Fibroblast of skin of back (primary cell): ENCODE measurements around the gene GP2.
"Not testable (repeated sequence)": the region's sequence is repeated elsewhere in the genome, so short reads cannot be mapped to it uniquely, and the experiment has no call there.

Source experiments
- DNase-seq: peaks from one replicate; pipeline ENCODE4 v3.0.0-alpha.2; 2013

Gene GP2

DNA sequence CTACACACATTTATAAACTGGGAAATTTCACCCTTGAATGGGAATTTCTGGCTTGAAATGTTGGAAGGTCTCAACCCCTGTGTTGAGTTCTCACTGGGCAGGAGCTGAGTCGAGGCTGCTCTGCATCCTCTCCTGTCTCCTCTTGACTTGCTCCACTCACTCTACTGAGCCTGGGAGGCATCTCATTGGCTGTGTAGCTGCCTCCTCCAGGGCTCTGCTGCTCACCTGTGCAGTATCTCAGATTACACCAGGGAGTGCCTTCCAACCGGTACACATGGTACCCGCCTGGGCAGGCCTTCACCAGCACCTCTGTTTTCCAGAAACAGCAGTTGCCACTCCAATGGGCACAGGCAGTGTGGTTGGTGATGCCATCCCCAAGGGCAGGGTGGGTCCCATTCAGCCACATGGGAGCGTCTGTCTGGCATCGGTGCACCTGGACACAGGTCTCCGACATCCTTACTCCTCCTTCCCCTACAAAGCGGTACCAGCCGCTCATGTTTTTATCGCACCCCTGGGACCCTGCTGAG lies 3.7 kb downstream of the GP2 start:
- no peak for DNase-seq

DNA sequence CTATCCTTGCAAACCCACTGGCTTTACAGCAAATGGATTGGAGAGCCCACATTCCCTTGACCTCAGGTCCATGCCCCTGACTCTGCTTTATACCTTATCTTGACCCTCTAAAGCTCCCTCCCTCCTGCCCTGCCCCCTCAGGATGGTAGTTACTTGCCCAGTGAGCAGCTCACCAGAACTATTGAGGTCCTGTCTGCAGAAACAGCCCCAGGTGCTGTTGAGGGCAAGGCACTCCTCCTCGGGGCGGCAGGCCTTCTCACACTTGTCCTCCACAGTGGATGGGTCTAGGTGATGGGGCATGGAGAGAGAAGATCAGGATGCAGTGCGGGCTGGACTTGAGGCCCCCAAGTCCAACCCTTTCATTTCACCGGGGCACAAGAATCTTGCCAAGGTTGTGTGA lies 4.6 kb downstream of the GP2 start:
- DNase-seq = no peak

DNA sequence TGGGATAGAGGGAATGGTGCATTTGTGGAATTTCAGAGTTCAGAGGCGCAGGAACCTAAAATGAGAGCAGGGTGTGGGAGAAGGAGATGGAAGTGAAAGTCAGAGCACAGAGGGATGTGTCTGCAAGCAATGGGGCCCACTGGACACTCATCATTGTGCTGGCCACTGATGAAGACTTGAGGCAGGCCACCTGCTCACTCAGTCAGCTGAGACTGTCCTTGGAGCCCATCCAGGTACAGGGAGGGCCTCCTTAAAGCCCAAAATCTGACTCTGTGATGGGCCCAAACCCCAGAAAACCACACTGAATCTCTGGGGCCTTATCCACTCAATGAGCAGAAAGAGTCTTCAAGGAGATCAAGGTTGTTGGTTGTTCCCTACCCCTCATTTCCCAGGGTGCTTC lies 5.6 kb downstream of the GP2 start:
- DNase-seq = no peak

DNA sequence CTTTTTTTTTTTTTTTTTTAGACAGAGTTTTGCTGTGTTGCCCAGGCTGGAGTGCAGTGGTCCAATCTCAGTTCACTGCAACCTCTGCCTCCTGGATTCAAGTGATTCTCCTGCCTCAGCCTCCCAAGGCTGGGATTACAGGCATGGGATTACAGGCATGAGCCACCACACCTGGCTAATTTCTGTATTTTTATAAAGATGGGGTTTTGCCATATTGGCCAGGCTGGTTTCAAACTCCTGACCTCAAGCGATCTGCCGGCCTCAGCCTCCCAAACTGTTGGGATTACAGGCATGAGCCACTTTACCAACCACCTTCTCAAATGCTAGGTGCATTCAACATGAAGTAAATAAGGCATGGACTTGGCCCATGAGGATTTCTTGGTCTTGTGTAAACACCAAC lies 6.3 kb downstream of the GP2 start:
- not testable (repeated sequence) for DNase-seq

DNA sequence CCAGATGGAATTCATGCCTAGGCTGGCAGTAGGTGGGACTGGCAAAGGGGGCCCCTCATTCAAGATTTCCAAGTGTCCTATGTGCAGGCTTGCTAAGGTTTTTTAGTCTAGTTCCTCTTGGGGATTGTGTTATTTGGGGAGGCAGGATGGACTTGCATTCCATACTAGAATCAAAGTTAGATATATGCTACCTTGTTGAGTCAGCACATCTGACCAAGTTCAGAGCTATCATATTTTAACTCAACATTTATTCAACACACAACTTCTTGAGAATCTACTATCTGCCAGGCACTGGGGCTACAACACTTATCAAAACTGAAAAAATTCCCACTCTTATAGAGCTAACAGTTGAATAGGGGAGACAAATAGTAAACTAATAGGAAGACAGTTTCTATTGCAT lies 6.7 kb downstream of the GP2 start:
- DNase-seq = no peak

DNA sequence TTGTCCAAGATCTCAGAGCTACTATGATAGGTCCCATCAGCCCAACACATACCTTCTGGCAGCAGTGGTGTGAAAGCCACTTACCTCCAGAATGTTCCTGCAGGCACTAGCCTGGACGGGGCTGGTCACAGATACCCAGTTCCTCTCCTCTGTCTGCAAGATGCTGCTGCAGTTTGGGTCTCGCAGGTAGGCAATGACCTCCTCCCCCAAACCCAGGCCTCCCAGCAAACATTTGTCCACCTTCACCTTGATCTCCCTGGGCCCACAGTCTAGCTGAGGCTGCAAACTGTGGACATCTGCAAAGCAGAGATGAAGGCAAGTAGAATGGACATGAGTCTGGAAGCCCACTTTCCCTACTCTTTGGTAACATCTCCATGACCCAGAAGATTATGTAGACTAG lies 7.1 kb downstream of the GP2 start:
- no peak for DNase-seq

DNA sequence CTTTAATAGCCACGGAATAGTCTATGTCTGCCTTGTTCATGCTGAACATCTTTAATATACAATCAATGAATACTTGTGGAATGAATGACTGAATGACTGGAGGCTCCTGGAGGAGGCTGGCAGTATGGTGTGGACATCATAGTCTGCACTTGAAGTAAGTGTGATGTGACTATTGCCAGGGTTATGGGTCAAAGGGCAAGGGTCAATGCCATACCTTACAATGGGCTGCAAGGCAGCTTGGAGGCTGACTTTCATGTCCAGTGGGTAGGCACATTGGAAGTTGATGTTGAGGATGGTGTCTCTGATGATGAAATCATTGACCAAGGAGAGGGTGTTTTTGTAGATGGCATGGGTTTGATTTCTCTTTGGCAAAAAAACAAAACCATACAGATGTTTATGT lies 7.9 kb downstream of the GP2 start:
- no peak for DNase-seq

DNA sequence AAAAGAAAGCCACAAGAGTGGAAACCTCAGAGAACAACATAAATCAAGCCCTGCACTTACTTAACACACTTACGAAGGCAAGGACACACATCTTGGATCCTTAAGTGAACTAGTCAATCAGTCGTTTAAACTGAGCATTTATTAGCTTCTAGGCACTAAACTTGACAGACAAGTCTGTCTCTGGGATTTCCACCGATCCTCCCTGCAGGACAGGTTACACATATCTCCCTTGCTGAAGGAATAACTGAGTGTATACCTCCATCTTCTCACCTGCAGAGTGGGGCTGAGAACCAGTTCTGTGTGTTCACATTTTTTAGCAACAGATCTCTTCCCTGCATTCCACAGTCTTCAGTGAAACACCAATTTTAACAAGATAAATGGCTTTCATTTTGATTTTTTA lies 8.9 kb downstream of the GP2 start:
- no peak for DNase-seq

DNA sequence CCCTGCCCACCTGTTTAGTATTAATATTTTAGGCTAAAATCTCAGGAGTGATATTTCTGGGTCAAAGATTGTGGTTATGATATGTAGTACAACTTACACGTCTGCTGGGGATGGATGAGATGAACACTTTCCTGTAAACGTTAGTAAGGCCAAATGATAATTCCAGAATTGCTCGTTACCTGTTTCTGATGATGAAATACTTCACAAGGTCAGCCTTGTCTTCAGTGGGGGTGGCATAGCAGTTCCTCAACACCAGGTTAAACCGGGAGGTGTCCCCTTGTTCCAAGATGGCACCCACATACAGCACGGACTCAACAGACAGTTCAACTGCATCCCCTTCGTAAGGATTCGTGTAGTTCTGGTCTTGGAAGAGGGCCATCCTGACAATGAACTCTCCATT lies 9.3 kb downstream of the GP2 start:
- no peak for DNase-seq

DNA sequence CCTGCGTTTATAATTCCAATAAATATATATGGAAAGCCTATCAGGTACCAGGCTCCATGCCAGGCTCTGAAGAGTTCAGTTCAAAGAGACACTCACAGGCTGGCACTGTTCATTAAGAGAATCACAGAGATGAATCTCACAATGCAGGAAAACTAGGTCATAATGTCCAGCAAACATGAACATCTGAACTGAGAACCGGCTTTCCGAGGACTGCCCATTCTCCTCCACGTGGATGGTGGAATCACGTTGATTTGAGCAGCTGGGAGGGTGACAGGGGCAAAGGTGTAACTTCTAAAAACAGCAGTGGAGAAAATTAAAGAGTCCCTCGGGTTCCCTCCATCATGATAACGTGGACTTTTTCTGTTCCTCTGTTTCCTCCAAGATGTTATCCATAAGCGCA lies 10.2 kb downstream of the GP2 start:
- DNase-seq = no peak

DNA sequence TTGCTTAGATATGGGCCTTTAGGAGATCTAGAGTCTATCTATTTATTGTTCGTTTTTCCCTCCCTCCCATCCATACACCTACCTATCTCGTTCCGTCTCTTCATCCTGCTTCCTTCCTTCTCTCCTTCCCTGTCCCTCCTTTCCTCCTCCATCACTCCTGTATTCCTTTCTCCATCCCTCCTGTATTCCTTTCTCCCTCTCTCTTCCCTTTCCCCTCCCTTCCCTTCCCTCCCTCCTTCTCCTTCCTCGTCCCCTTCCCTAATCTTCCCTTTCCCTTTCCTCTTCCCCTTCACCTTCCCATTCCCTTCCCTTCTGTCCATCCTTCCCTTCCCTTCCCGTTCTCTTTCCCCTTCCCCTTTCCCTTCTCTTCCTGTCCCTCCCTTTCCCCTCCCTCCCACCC lies 10.6 kb downstream of the GP2 start:
- DNase-seq = no peak

DNA sequence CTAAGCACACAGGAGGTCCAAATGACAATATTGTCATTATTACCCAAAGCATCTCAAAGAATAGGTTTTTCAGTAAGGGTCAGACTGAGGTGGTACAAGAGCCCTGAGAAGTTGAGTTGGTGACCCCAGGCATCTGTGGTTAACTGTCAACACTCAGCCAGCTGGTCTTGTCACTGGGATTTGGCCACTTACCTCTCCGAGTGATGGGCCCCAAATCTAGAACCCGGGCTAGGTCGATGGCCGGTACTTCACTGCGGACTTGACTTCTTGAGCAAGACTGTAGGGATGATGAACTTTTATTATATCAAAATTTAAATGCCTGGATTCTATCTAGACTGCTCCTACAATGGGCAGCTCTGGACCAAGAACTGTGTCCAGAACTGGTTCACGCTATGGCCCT lies 11.5 kb downstream of the GP2 start:
- no peak for DNase-seq

DNA sequence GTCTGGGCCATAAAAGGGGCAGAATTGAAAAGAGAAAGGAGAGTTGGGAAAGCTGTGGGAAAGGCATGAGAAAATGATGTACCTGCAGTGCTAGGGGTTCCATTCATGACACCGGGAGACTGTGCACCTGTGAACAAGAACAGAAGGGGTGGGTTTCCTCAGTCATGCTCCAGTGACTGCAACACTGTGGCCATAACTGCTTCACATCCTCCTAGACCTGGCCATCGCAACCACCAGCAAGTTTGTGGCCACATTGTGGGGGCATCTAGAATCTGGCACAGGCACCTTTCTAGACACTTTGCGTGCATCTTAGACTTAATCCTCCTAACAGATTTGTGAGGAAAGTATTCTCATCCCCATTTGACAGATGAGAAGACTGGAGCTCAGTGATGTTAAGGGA lies 12.7 kb downstream of the GP2 start:
- DNase-seq = no peak

DNA sequence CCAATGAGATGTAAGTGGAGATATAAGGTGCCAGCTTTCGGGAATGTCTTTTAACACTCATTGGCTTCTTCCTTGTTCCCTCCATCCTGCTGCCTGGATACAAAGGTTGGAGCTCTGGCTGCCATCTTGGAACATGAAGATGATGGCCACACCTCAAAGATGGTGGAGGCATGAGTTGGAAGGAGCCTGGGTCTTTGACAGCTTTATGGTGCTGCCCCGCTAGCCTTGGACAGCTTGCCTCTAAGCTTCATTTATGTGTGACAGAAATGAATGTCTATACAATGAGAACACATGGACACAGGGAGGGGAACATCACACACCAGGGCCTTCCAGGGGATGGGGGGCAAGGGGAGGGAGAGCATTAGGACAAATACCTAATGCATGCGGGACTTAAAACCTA lies 13.6 kb downstream of the GP2 start:
- no peak for DNase-seq

DNA sequence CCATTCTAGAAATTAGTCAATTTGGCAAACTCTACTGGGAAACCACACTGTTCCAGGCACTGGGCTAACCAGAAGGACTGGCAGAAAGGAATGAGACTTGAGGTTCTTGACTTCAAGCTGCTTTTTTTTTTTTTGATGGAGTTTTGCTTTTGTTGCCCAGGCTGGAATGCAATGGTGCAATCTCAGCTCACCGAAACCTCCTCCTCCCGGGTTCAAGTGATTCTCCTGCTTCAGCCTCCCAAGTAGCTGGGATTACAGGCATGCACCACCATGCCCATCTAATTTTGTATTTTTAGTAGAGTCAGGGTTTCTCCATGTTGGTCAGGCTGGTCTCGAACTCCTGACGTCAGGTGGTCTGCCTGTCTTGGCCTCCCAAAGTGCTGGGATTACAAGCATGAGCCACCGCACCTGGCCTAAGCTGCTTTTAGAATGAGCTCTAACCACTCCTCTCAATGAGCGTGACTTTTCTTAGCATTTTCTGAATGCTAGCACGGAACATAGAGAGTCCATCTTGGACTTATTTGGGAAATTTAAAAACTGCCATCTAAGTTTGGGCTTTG lies 14.7 kb downstream of the GP2 start:
- DNase-seq = not testable (repeated sequence)

DNA sequence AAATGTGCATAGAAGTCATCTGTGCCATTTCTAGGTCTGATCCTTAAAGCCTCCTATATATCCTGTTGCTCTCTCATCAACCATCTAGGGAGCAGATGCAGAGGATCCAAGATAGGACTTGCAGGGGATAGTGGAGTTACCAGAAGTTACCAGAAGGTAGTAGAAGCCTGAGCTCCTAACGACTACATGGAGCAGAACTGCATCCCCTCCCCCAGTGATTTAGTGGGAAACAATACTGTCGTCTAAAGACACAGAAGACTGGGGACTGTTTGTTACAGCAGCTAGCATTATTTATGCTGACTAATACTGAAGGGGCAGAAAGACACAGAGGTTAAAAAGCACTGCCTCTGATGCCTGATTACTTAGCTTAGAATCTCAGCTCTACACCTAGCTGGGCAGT lies 15.8 kb downstream of the GP2 start:
- no peak for DNase-seq

DNA sequence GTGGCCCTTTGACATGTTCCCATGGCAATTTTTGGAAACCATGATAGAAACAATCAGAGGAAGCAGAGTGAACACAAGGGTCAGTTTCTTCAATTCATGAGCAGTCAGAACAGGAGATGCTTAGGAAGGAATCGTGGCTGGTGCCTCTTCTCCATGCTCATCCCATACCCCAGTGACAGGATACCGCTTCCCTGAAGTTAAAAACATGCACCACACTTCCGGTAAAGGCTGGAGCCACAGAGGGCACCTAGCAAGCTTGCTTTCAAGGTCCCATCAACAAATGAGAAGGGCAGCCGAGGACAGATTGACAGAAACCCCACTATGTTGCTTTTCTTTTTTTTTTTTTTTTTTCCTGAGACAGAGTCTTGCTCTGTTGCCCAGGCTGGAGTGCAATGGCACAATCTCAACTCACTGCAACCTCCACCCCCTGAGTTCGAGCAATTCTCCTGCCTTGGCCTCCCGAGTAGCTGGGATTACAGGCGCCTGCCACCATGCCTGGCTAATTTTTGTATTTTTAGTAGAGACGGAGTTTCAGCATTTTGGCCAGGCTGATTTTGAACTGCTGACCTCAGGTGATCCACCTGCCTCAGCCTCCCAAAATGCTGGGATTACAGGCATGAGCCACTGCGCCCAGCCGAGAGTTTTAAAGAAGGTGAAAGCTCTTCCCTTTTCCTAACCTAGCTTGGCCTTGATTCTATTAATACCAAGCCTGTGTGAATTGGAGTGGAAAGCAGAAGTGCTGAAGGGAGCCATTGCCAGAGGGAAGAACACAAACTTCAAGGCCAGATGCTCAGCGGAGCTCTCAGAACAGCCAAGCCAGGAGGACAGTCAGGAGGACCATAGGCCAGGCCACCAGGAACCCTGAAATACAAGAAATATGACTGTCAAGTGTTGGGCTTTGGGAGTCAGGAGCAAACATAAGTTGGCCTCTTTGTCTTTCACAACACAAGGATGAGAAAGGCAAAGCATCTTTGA lies 16.6 kb downstream of the GP2 start:
- no peak for DNase-seq

DNA sequence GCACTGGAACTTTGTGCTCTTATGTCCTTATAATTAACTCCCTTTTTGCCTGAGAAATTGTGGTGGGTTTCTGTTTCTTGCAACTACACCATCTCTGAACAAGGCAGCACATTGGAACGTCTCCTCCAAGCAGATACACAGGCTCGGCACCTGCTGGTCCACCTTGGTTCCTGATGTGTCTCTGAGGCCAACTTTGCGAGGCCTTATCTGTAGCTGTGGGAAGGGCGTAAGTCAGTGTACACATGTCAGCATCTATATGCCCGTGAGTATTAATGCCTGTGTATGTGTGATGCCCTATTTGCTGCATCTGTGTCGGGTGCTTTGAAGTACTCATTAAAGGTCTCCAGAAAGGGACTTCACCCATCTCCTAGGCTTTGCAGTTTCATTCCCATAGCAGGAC lies 17.5 kb downstream of the GP2 start:
- DNase-seq = no peak

DNA sequence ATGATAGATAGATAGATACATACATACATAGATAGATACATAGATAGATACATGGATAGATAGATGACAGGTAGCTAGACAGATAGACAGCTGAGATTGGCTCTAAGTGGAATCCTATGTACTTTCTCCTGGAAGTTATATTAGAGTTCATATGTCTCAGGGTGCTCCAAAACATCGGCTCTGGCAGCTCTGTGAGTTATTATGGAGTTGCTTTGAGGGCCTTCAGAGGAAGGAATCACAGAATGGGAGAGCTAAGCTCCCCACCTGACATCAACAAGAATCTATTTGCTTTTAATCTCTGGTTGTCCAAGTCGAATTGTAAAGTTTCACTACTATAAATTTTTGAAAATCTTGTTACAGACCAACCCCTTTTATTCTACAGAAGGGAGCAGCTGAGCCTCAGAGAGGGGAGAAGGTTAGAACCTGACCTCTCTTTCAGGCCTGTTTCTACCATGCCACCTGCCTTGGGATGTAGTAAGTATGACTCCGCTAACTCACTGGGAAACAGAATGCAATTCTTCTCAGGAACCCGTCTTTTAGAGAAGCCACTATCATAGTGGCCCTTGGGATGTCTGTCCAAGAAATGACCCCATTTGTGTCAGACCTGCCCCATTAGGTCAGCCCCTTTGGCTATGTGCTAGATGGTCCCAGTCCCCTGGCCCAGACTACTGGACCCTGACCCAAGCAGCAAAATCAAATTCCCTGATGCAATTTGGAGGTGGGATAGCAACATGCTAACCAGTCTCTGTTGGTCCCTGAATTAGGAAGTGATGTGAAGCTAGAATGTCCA lies 18.3 kb downstream of the GP2 start:
- no peak for DNase-seq

DNA sequence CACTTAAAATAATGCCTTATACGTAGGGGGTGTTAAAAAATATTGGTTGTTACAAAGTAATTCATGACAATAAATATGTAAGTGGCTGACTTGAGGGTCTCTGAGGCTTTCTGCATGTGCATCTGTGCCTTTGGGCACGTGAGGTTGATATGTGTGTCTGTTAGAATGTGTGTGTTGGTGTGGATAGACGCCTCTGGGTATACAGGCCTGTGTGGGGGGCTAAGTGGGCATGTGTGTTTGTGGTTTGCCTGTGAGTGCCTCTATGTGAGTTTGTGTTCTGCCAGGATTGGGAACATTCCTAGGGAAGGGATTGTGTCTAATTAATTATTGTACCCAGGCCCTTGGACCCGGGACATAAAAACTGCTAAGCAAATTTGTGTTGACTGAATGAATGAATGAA lies 19.0 kb downstream of the GP2 start:
- DNase-seq = no peak

DNA sequence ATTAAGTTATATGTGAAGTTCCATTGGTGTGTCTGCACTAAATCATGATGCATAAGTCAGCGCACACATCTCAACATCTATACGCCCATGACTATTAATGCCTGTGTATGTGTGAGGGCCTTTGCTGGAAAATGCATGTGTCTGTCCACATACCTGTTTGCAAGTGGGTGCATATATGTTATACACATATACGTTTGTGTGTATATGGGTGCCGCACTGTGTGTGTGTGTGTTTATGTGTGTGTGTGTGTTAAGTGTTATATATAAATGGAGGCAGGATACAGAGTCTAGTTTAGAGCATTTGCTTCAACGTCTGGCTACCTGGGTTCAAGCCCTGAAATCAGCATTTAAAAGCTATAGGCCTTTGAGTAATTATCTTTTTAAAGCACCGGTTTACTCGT lies 19.5 kb downstream of the GP2 start:
- DNase-seq = no peak

DNA sequence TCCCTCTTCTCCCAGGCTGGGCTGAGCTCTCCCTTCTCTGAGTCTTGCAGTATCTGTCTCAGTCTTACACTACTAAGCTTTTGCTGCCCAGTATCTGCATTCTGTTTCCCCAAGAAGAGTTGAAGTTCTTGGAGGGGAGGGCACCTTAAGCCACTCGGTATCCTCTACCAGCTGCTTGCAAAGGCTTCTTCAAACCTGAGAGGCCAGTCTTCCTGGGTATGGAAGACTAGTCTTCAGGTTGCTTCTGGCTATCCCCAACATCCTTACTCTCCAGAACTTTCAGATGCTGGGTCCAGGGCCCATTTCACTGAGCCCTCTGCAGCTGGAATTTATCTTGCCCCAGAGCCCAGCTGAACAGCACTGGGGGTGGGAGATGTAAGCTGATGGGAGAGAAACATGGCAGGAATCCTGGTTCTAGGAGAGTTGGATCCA lies 20.1 kb downstream of the GP2 start:
- DNase-seq = no peak

DNA sequence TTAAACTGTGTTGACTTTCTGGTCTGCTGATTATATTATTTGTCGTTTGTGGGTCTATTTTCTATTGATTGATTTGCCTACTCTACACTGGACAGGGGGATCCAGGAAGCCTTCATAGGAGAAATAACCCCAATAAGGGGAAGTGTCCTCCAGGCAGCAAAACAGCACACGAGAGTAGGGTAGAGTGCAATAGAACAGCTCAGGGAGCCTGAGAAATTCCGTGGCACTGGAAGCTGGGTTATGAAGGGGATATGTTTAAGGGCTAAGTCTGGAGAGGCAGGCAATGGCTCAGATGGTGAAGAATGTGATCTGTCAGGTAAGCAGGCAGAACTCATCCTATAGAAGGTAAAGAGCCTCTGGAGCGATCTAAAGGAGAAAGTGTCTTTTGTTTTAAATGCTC lies 20.9 kb downstream of the GP2 start:
- DNase-seq = no peak
